GM18870 (cell line): ENCODE data around the gene MPHOSPH6.
"Not testable (repeated sequence)": the region's sequence is repeated elsewhere in the genome, so short reads cannot be mapped to it uniquely, and the experiment has no call there.

ENCODE experiments used
- ATAC-seq: cut with Tn5 transposase; IDR thresholded peaks from one replicate; pipeline ENCODE4 v1.9.1; 2021; ENCODE audit warnings: moderate library complexity; ENCODE audit not compliant: unreplicated experiment

Gene MPHOSPH6

DNA sequence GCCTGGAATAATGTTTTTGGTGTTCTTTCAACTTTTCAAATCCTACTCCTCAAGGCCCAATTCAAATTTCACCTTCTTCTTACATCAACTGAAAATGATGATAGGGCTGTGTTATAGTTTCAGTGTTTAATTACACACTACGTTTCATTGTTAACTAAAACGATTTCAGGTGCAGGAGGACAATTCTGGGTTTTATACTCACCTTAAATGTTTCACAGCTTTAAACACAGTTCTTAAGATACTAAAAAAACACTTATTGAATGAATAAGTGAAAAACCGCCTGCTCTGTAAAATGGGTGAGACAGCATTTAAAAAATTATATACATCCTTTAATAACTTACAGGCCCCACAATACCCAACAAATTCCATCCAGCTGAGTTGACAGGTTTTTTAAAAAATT is 6.2 kb upstream of the MPHOSPH6 start:
- ATAC-seq, result no peak

DNA sequence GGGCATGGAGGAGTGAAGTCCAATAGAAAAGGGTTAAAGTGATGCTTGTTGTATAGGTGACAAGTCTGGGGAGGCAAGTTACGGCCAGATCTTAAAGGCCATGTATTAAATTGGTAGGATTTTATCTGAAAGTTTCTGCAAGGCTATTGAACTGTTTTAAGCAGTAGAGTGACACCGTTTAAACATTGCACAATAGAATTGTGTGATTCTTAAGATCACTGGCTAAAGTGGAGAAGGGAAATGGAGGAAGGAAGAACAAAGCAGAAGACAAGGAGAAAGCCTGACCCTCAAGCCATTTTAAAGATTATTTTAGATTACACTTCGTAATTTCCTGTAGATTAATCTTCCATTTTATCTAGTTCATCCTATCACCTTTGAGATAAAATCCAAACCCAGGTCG is 5.6 kb upstream of the MPHOSPH6 start:
- no peak for ATAC-seq

DNA sequence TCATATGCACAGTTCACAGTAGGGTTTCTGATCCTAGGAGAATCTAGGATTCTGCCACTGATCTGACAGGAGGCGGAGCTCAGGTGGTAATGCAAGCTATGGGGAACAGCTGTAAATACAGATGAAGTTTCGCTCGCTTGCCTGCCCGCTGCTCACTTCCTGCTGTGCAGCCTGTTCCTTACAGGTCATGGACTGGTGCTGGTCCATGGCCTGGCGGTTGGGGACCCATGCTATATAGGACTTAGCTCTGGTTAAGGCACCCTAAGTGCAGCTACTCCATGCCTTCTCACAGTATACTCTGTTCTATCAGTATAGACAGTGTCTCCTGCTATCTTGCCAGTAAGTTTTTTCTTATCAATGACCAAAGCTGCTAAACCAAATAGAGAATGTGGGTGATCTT is 2.4 kb downstream of the MPHOSPH6 start:
- ATAC-seq, result no peak

DNA sequence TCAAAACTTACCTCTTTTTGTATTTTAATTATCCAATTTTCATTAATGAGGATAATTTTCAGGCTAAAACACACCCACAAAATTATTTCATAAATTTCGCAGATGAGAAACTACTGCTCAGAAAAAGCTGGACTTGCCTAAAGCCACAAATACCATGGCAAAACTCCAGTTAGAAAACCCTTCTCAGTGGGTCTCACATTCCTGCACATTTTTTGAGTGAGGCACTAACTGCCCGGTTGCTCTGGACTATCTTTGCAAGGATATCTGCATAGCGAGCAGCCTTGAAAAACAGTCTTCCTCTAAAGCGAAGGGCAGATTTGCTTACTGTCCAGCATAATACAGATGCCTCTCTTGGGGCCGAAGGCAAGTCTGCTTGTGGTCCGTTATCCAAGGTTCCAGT is 9.8 kb downstream of the MPHOSPH6 start:
- ATAC-seq, result no peak

DNA sequence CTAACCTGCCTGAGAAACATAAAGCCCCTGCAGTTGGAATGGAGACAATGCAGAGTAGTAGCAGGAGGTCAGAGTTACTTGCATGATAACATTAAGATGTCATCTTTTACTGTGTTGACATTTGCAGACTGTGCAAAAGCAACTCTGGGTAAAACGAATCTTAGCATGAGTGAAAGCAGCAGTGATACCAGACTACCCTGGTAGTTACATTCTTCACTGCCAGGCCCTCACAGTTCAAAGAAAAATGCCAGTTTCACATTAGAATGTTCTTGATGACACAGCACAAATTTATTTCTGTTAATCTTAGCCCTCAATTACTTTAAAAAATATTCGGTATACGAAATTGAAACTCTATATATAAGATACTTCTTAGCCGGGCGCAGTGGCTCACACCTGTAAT is 12.2 kb downstream of the MPHOSPH6 start:
- no peak for ATAC-seq

DNA sequence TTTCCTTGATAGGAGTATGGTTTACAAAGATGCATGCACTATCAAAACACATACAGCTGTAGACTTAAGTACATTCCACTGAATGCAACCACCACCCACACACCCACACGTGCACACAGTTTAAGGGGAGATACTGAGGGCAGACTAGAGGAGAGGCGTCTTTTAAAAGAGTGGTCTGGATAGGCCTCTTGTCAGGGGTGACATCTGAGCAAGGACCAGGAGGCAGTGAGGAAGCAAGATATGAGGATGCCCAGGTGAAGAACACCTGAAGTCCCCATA is 12.6 kb downstream of the MPHOSPH6 start:
- no peak for ATAC-seq

DNA sequence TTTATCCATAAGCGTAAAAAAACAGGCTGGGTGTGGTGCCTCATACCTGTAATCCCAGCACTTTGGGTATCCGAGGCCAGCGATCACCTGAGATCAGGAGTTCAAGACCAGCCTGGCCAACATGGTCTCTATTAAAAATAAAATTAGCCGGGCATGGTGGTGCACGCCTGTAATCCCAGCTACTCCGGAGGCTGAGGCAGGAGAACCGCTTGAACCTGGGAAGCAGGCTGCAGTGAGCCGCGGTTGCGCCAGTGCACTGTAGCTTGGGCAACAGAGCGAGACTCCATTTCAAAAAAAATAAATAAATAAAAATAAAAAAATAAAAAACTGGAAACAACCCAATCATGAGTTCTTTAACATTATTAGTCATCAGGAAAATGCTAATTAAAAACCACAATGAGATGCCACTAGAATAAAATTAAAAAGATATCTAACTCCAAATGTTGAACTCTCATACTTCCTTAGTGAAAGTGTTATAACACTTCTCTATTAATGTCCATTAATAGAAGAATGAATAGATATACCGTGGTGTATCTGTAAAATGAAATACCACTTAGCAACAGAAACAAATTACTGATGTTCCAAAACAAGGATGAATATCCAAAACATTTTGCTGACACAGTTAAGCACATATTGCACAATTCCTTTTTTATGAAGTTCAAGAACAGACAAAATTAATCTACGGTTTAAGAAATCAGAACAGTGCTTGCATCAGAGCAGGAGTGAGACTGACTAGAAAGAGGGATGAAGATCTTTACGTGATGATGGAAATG is 13.1 kb downstream of the MPHOSPH6 start:
- ATAC-seq, result no peak

DNA sequence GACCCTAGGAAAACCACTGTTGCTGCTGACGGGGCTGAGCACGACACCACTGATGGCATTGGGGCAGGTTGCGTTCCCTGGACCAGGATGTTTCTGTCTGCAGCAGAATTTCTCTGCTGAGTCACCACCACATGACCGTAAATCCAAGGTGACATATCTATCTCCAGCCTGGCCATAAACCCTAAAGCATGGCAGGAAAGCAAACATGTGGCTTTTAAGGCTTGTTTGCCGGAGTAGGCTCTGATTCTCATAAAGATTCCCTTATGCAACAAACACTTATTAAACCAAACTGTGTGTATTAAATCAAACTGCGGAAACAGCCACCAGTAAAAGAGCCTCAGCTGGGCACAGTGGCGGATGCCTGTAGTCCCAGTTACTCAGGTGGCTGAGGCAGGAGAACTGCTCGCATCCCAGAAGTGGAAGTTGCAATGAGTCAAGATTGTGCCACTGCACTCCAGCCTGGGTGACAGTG is 17.3 kb downstream of the MPHOSPH6 start:
- ATAC-seq, result no peak

DNA sequence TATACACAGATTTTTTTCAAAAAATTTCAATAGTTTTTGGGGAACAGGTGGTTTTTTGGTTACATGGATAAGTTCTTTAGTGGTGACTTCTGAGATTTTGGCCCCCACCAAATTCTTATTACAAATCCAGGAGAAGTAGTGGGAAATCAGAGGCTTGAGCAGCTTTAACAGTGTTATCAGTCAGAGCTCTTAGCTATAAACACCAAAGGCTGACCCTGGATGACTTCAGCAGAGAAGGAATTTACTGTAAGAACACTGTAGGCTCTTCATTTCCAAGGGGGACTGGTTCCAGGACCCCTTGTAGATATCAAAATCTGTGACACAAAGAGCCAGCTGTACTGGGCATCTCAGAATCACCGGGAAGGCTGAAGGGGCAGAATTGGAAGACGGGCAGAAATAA is 17.8 kb downstream of the MPHOSPH6 start:
- no peak for ATAC-seq

DNA sequence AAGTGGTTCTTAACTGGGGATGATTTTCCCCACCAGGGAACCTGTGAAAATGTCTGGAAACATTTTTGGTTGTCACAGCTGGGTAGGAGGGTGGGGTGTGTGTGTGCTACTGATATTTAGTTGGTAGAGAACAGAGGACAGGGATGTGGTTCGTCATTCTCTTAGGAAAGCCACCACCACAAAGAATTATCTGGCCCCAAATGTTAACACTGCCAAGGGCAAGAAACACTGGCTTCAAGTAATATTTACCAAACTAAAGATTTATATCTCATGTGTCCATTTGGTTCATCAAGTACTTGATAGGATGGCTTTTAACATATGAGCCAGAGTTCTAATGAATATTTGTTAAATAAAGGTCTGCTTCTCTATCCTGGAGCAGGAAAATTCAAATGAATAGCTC is 19.5 kb downstream of the MPHOSPH6 start:
- ATAC-seq, result no peak

DNA sequence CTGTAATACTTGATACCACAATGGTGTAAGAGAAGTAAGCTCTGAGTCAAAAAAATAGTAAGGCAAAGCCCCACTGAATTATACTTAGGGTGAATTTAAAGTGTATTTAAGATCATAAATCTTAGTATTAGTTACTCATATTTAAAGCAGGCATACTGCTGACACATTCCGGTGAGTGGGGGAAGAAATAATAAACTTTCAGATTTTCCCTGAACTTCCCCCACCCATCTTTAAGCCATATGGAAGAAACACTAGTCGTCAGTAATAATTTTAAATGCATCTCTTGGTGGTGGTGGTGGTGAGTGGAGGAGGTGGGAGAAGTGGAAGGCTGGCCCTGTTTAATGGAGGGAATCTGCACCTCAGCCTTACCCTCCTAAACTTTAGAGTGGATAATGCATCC is 20.5 kb downstream of the MPHOSPH6 start:
- ATAC-seq, result no peak

DNA sequence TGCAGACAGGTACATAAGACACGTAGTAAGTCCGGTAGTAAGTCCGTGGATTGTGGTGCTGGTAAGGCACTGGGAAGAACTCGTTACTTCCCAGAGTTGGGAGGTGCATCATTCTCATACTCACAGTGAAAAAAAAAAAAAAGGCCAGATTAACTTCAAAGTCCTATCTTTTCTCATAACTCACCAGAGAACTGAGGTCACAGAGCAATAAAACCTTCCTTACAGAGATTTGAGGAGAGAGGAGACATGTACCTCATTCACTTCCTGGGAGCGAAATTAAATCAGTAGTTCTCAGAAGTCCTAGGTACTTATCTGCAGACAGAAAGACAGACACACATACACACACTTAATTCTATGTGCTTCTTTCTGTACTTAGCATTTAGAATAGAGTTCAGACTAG is 22.5 kb downstream of the MPHOSPH6 start:
- no peak for ATAC-seq

DNA sequence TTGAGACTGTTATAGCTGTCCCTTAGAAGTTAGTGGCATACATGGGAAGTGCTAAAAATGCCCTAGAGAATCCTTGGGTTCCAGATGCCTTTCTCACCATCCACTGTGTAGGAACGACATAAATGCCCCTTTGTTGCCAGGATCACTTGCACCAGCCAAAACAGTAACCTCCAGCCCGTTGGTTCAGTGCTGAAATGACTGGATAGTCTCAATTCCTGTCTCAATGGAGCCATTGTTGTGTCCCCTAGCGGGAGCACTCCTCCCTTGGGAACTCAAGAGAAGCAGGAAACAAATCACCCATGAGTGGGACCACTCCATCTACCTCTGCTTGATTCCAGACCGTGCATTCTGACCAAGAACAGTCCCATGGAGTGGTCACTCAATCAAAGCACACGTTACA is 23.1 kb downstream of the MPHOSPH6 start:
- no peak for ATAC-seq

DNA sequence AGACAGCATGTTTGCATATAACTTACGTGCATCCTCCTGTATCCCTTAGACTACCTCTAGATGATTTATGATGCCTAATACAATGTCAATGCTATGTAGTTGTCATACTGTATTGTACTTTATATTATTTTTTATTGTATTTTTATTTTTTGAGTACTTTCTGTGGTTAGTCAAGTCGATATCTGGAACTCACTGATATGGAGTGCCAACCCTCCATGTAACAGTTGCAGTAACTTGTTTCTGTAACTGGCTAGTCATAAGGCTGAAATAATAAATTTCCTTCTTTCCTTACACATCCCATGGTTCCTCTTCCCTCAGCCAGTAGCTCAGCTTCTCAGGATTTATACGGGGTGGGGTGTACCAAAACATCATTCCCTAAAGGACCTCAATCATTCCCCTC is 23.5 kb downstream of the MPHOSPH6 start:
- ATAC-seq, result no peak

DNA sequence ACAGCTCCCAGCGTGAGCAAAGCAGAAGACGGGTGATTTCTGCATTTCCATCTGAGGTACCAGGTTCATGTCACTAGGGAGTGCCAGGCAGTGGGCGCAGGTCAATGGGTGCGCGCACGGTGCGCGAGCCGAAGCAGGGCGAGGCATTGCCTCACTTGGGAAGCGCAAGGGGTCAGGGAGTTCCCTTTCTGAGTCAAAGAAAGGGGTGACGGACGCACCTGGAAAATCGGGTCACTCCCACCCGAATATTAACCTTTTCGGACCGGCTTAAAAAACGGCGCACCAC is 30.8 kb downstream of the MPHOSPH6 start:
- ATAC-seq, result not testable (repeated sequence)

DNA sequence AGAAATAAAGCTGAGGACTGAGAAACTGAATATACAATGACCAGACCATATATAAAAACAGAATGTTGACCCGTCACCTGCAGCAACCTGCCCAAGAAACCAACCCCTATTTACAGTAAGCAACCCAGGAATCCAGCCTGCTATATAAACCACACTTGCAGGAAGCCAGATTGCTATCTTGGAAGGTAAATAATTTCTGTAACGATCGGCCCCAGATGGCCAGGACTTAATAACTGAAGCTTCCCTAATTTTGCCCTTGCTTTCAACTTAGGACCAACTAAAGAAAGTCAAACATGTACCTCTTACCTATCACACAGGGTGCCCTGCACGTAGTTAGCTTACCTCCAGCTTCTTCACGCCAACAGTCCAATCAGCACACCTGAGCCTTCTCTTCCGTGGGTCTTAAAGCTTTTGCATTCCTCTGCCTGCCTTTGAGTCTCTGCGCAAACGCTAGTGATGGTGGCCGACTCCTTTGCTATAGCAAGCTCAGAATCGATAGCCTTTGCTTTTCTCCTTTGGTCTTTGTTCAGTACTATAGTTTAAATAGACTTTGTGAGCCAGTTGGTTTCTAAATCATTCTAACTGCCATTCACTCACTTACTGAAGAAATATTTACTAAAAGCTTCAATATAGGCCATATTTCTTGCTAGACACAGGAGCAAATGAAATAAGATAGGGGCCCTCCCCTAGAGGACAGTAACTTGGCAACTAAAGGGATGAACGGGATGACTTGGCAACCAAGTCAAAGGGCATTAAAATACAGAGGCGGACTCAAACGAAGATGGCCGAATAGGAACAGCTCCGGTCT is 31.3 kb downstream of the MPHOSPH6 start:
- ATAC-seq, result no peak

DNA sequence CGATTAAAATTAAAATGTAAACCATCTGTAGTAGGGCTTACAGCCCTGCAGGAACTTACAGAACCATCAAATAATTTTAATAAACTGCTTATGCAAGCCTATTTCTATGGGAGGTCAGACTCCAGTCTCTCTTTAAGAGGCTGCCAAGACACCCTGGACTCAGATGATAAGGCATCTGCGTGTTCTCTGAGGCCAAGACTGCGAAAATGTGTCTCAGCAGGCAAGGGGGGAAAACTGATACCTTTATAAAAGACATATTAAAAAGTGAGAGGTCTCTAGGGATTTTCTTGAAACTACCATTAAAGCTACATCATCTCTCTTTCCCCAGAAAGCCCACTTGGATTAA is 32.2 kb downstream of the MPHOSPH6 start:
- no peak for ATAC-seq

DNA sequence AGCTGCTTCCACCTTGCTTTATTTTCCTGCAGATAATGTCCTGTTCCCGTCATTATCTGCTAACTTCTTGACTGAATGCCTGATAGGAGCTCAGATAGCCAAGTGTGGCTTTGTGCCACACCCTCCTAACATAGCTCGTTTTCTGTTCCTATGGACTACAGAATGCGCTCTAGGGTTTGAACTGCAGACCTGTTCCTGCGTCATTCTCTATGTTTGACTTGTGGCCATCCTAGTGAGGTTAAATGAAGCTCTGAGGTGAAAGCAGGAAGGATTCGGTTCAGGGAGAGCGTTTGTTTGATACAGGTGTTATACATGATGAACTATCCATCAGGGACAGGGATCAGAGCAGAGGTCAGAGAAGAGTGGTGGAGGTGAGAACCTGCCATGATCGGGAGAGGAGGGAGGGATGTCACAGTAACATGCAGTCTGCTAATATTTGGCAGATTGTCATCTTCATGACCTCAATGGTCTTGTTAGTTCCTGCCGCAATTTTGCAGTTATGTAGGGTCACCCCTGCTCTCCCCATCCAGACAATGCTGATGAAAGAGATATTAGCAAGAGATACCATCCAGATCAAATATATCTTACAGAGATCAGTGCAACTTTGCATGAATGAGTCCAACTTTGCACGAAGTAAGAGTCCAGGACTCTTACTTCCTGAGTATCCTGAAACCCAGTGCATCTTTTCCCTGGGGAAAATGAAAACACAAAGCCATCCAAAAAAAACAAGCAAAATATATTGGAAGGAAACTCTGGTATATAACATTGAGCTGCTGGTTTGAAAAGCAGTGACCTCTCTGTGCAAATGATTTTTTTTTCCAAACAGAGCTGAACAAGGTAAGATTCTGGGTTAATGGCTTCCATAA is 32.8 kb downstream of the MPHOSPH6 start:
- no peak for ATAC-seq

DNA sequence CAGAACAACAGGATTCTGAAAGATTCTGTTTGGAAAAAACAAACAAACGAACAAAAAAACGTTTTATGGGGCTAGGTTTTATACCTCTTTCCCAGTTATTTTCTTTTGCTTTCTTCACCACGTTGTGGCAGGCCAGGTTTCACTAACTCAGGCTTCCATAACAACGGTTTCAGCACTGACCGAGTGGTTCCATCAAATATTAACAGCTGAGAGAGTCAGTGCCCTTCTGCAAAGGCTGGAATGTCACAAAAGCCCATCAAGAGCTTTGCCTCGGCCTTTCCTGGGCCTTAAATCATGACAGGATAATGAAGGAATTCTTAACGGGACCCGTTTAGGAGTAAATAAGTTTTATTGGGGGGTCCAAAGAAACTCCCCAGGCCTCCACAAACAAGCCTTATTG is 34.2 kb downstream of the MPHOSPH6 start:
- ATAC-seq, result no peak

DNA sequence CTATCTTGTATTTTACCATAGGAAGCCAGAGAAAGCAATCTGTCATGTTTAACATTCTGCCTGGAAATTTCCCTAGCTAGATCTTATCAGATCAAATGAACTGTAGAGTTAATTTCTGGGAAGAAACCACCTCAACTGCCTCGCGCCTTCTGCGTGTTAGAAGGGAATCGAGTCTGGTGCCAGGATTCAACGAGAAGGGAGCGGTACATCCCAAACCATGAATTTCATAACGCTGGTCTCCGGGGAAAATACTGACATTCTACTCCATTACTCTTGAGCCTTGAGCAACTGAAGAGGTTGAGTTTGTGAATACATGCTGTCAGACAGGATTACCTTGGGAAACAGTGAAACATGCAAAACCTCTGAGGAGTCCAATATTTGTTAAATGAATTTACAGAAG is 35.2 kb downstream of the MPHOSPH6 start:
- no peak for ATAC-seq

DNA sequence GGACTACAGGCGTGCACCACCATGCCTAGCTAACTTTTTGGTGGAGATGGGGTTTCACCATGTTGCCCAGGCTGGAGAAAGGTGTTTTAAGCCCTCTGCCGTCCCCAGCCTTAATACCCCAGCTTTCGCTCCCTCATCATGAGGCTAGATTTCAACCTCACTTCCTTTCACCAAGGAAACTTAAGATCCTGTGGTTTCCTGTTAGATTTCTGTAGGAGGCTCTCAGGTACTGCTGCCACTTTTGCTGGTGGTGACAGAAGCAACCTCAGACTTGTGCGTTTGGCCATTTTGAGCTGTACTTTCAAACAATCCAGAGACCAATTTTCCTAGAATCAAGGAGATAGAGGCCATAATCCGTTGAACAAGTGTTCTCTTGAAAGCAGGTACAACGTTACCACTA is 36.2 kb downstream of the MPHOSPH6 start:
- no peak for ATAC-seq

DNA sequence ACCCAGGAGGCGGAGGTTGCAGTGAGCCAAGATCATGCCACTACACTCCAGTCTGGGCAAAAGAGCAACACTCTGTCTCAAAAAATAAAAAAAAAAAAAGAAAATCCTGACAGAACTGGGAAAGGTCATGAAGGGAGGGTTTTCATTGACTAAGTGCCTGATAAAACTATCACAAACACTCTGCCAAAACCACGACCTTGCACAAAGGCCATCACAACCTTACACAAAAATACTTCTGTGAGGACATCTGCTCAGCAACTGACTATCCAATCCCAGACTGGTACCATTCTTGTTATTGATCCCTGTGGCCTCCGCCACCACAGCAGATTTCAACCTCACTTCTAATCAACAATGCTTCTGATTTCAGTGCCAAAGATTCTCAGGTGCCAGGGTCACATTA is 40.1 kb downstream of the MPHOSPH6 start:
- no peak for ATAC-seq
